Heart left ventricle (tissue), 13 donors: ENCODE data around the gene SEC62.

Experiments used
- POLR2A ChIP-seq, 2 donors: fragments of 450-650 bp; IDR thresholded peaks; one replicate each; pipeline ENCODE4 v1.6.1; 2017; ENCODE audit warnings: antibody characterized with exemption in 2 of 2, mild to moderate bottlenecking in 2 of 2, moderate library complexity in 2 of 2
- TF ChIP-seq, protein P1 (sequence below), 12 donors: fragments of 200-600 bp; sonication (generic) in 4 of 12; IDR thresholded peaks; one replicate each; pipeline versions ENCODE4 v1.5.0 to v1.8.0; 2018 to 2022; ENCODE audit warnings: antibody characterized with exemption in 12 of 12, mild to moderate bottlenecking in 5 of 12
- donor health status: ischemic (EF 13 %, LVEDD 7.1; RV severe dilation, severe dysfunction).
- donor health status: DM: no; HTN: yes; CAD: no.
- donor health status: DM: no; HTN: no; CAD: no.
- donor health status: ischemic (EF 25% LVEDD 6.9; RV normal size, moderate dysfunction).
- donor health status: ischemic (EF 25% LVEDD 5.7; RV mildly dilated, moderate dysfunction).
- donor health status: ischemic (EF 35%, LVEDD 5.7; RV mildly dilated, moderate dysfunction).
- donor health status: nonischemic (EF 11% LVEDD 7.7; RV severe dilation, severe dysfunction).
- donor health status: DM: yes; HTN: yes; CAD: no.
- donor health status: PGD.
- donor health status: ischemic (EF 29% LVEDD 5.4; RV normal size, mild dysfunction).
- donor health status: nonischemic (EF 23%, LVEDD 6.1; RV moderate dilation, normal function).

DNA sequence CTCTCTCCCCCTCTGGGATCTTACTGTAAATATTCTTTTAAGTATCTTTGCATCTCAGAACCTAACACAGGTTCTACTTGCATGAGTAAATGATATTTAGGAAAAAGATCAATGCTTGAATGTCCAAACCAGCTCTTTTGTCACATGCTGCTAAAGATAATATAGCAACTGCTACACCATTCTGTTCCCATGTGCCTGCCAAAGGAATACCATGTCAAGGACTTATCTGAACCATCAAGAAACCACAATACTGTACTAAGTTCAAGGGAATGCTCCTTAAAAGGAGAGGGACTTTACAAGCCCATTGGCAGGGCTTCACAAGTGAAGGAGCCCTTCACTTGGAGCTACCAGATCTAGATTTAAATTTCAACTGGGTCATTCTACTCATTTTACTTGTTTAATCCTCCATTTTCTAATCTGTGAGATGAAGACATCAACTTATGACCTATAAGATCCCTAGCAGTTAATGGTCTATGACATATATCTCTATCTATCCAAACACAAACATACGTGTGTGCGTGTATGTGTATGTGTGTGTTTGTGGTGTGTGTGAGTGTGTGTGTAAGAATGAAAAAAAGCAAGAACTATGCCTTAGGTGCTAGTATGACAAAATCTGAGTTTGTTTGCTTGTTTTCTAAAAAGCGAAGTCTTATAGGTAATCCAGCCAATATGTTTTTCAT is 13.0 kb upstream of the SEC62 start:
- TF ChIP-seq, protein P1, sequence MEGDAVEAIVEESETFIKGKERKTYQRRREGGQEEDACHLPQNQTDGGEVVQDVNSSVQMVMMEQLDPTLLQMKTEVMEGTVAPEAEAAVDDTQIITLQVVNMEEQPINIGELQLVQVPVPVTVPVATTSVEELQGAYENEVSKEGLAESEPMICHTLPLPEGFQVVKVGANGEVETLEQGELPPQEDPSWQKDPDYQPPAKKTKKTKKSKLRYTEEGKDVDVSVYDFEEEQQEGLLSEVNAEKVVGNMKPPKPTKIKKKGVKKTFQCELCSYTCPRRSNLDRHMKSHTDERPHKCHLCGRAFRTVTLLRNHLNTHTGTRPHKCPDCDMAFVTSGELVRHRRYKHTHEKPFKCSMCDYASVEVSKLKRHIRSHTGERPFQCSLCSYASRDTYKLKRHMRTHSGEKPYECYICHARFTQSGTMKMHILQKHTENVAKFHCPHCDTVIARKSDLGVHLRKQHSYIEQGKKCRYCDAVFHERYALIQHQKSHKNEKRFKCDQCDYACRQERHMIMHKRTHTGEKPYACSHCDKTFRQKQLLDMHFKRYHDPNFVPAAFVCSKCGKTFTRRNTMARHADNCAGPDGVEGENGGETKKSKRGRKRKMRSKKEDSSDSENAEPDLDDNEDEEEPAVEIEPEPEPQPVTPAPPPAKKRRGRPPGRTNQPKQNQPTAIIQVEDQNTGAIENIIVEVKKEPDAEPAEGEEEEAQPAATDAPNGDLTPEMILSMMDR (IDR thresholded peaks at IDR 0.05): no peak
- TF ChIP-seq POLR2A (IDR thresholded peaks at IDR 0.05): no peak
